HG03442 (cell line): Measurements from ENCODE around the gene TFEC.
"Not testable (repeated sequence)": the region's sequence is repeated elsewhere in the genome, so short reads cannot be mapped to it uniquely, and the experiment has no call there.

Source experiments
- ATAC-seq: cut with Tn5 transposase; IDR thresholded peaks from one replicate; pipeline ENCODE4 v1.9.1; 2021; ENCODE audit warnings: mild to moderate bottlenecking, moderate library complexity; ENCODE audit not compliant: unreplicated experiment

TFEC gene

GRCh38 chr7:115932880-115933279, 97.7 kb downstream of the TFEC start:
- ATAC-seq, result no peak

- not testable (repeated sequence) for ATAC-seq
Measured at GRCh38 chr7:115930184-115930583, 100.4 kb downstream of the TFEC start.

- ATAC-seq, result not testable (repeated sequence)
Measured at GRCh38 chr7:115929736-115930135, 100.8 kb downstream of the TFEC start.

GRCh38 chr7:115924411-115924810, 106.2 kb downstream of the TFEC start:
- ATAC-seq, result no peak

- no peak for ATAC-seq
Measured at GRCh38 chr7:115920367-115920766, 110.2 kb downstream of the TFEC start.

GRCh38 chr7:115914951-115915350, 115.6 kb downstream of the TFEC start:
- no peak for ATAC-seq

- no peak for ATAC-seq
Measured at GRCh38 chr7:115911465-115911864, 119.1 kb downstream of the TFEC start.

- ATAC-seq, result peak; percentile 73
Measured at GRCh38 chr7:115910541-115911164, 119.9 kb downstream of the TFEC start.

GRCh38 chr7:115906731-115907130, 123.8 kb downstream of the TFEC start:
- no peak for ATAC-seq

GRCh38 chr7:115889669-115889984, 140.9 kb downstream of the TFEC start:
- no peak for ATAC-seq

GRCh38 chr7:115888981-115889668, 141.4 kb downstream of the TFEC start:
- no peak for ATAC-seq

- no peak for ATAC-seq
Measured at GRCh38 chr7:115885550-115885949, 145.0 kb downstream of the TFEC start.
